IPS-18c (cell line): Measurements from ENCODE around the gene MLX.
"Not testable (repeated sequence)": the region's sequence is repeated elsewhere in the genome, so short reads cannot be mapped to it uniquely, and the experiment has no call there.

Experiments used
- H3K4me3 ChIP-seq: 2 replicates; pipeline ENCODE4 v1.7.0; 2013; ENCODE audit warnings: low read depth, mild to moderate bottlenecking, low read length, moderate library complexity; ENCODE audit not compliant: insufficient read depth
- H3K9me3 ChIP-seq: one replicate; pipeline ENCODE4 v1.6.1; 2013; ENCODE audit warnings: mild to moderate bottlenecking, low read length, moderate library complexity; ENCODE audit not compliant: control insufficient read depth, insufficient read depth

Gene MLX

DNA sequence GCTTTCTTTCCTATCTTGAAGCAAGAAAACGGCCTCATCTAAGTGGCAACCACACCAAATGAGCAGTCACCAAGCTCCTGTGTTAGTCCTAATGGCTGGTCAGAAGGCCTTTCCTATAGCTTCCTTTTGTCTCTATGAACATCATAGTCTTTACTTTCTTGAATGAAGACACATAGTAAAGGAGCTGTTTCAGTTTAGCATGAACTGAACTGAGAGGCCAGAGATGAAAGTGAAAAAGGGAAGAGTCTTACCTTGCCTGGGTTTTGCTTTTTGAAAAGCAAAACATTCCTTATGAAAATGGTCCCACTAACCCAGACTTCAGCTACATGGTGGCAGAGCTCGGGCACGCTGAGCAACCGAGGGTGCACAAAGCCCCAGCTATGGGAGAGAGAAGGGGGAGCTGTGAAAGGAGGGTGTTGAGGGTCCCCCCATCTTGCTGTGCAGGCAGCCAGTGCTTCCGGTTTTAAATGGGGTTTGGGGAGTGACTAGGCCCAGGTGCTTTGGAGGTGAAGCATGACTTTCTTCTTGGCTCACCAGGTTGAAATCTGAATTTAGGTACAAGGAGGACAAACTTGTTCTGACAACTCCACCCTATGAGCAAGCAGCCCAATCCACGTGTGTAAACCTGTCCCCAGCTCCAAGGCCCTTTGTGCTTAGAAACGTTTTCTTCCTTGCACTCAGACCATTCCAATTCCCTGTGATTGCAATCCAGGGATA is 19.8 kb downstream of the MLX start:
- H3K4me3 ChIP-seq: no peak overlapping the region
- H3K9me3 ChIP-seq: no peaks in the 10 kb centered on the region

DNA sequence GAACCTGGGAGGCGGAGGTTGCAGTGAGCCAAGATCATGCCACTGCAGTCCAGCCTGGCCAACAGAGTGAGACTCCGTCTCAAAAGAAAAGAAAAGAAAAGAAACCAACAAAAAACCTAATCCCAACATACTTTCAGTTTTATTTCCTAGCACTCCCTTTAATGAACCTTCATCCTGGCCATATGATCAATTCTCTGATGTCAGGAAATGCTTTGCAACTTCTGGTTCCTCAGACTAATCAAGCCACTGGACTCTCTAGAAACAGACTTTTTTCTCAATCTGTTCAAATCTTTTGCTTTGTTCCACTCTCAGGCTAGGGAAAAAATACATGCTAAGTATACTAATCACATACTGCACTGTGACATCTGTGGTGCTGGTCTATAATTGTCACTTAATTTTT is 24.0 kb downstream of the MLX start:
- H3K9me3 ChIP-seq: no peaks in the 10 kb centered on the region
- H3K4me3 ChIP-seq: no peak overlapping the region

DNA sequence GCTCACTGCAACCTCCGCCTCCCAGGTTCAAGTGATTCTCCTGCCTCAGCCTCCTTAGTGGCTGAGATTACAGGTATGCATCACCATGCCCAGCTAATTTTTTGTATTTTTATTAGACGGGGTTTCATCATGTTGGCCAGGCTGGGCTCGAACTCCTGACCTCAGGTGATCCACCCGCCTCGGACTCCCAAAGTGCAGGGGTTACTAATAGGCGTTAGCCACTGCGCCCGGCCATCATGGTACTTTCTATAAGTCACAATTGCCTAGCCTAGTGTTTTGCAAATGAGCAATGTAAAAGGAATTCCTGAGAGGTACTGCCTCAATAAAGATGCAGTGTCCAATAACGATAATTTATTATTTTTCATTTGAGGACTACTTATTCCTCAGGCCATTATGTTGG is 24.5 kb downstream of the MLX start:
- no peaks in the 10 kb centered on the region for H3K9me3 ChIP-seq
- no peak overlapping the region for H3K4me3 ChIP-seq

DNA sequence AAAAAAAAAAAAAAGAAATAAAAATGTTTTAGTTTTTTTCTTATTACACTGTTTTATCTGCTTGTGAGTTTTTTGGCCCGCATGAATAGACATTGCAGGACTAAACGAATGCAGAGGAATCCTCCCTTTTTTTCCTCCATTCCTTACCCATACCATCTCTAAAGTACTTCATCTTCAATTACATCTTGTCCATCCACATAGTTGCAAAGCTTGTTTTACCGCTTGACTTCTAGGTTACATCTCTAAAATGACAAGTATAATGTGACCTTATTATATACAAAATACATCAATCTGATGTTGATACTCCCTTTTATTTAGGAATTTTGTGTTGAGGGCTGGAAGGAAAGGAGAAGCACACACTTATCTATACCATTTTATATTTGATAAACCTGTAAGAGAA is 29.5 kb downstream of the MLX start:
- H3K9me3 ChIP-seq: no peaks in the 10 kb centered on the region

DNA sequence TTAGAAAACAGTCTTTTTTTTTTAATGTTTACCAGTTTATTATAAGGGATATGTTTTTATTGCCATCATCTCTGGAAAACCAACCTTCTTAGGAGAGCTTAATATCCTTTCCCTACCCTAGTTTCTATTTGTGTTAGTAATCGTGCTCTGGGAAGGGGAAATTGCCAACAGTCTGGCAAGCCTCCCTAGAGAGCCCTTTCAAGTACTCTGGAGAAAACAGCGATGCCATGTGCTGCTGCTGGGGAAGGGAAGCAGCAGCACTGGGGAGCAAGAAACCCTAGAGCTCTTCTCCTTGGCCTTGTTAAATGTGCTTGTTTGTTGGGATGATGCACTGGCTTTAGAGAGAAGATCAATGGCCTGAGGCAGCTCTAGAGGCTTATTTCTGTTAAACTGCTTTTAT is 32.0 kb downstream of the MLX start:
- no peak overlapping the region for H3K4me3 ChIP-seq
- no peaks in the 10 kb centered on the region for H3K9me3 ChIP-seq

More for the DNA sequence above, 29.5 kb downstream of the MLX start:
- H3K4me3 ChIP-seq: no peak overlapping the region

DNA sequence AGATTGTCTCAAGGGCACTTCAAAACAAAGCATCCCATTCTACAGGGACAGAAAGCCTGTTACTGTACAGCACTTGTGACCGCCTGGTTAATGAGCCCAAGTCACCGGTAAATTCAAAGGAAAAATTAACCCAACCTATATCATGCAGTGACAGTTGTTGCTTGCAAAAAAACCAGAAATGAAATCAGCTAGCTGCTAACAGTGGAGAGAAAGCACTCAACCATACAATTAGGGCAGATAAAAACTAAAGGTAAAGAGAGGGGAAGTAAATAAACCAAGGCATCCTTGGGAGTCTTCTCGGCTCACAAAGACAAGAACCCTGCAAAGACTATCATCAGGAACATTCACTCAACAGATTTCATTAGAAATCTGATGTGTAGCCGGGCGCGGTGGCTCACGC is 36.4 kb downstream of the MLX start:
- no peak overlapping the region for H3K4me3 ChIP-seq
- H3K9me3 ChIP-seq: no peaks in the 10 kb centered on the region

DNA sequence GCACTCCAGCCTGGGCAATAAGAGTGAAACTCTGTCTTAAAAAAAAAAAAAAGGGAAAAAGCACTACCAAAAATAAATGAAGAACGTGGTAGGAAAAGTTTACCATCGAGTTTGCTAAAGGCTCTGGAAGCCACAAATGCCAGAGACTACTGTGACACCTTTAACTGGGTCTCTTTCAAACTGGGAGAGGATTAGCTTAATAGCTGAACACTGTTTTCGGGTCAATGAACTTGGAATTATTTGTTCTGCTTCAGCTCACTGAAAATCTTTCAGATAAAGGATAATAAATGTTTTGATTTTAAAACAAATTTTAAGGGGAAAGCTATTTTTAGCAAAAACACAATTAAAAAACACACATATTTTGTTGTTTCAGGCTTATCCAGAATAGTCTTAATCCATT is 40.9 kb downstream of the MLX start:
- Histone ChIP-seq H3K9me3 (no peaks in the 10 kb centered on the region), H3K4me3 (peak overlapping the region; percentile 98; the same call in 1 of the 2 replicates)

DNA sequence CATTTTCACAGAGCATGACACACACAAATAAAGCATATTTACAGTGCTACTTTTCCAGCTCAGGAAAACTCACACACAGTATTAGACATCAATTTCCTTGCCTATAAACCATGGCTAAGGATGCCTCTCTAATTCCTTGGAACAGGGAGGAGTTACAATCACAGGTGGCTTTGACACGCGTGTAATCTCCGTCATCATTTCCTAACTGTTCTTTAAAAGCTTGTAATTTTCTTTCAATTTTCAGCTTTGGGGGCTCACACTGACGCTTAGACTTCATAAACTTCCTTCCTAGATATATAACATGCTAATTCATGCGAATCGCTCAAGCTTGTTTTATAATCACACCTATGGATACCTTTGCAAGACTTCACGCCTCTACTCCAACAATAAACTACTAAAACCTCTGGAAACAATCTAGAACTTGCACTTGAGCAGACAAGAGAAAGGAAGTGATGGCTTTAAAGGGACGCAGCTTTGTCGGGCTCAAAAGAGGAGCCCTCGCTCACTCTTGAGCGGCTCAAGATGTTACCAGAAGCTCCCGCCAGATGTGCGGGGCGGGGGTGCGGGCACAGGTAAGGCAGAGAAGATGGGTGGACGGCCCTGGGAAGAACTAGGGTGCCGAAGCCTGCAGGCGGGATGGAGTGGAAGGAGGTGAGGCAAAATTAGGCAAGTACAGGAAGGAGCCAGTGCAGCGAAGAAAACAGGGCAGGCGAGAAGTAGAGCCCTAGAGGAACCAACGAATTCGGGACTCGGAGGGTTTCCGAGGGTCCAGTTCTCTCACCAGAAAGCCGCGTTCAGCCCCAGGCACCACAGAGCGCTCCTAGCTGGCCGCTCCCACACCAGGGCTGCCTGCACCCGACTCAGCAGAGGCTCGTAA is 41.6 kb downstream of the MLX start:
- H3K4me3 ChIP-seq: peak overlapping the region; percentile 98
- H3K9me3 ChIP-seq: no peaks in the 10 kb centered on the region

DNA sequence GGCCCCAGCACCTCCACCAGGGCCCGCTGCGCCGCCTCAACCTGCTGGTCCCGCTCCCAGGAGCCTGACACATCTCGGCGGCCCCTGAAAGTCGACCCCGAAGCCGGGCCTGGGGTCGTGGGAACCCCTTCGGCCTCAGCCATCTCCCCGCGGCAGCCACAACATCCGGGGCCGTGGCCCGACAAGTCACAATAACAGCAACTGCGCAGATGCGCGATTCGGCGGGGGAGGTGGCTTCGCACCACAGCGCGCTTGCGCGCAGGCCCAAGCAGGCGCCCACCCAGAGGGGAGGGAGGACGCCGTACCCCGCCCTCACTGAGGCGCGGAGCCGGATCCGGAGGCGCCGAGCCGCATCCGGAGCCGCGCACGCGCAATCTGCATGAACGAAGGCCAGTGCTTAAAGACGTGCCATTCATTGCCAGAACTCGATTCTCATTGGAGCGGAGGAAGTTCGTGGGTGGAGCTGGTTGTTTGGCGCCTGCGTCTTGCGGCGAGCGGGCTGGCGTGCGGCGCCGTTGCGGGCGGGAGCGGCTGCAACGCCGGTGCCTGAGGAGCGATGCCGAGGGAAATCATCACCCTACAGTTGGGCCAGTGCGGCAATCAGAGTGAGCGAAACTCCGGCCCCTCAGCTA is 42.4 kb downstream of the MLX start, which contains the start of the genes RETREG3 and TUBG1:
Gene RETREG3, minus strand, starts transcription at position 193 of the 632 bp plus-strand sequence. Its CDS starts 50 bp downstream, at position 143.
Gene TUBG1, plus strand, starts transcription at position 502 of the 632 bp plus-strand sequence. Its CDS starts 55 bp downstream, at position 557.
- Histone ChIP-seq H3K9me3 (no peaks in the 10 kb centered on the region), H3K4me3 (peak within 1 kb of the TSS; percentile 98)

DNA sequence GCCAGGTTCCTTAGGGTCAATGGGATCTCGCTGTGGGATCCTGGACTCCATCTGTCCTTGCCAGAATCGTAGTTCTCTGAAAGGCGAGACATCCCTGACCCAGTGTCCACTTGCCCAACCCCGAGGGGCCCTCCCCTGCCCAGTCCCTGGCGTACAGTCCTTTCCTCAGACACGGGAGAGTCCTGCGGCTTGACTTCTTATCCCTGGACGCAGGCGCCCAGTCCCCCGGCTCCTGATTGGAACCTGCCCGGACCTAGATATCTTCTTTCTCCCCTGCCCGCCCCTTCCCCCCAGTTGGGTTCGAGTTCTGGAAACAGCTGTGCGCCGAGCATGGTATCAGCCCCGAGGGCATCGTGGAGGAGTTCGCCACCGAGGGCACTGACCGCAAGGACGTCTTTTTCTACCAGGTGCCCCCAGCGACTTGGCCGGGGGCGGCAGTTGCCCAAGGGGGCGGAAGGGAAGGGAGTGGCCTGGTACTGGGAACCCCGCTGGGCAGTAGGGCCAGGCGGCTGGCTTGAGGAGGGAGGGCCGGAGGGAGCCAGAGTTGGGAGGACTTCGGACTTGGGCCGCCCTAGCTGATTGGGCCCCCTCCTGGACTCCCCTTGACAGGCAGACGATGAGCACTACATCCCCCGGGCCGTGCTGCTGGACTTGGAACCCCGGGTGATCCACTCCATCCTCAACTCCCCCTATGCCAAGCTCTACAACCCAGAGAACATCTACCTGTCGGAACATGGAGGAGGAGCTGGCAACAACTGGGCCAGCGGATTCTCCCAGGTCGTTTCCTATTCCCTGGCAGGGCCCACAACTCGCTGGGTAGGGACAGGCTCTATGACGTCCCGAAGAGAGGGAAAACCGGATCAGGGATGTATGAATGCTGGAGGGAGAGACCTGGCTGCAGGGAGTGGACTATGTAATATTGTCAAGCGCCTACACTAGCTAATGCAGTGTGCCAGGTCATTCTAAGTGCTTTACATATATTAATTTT is 43.2 kb downstream of the MLX start:
- not testable (repeated sequence) for H3K9me3 ChIP-seq
- H3K4me3 ChIP-seq: peak overlapping the region; percentile 94

DNA sequence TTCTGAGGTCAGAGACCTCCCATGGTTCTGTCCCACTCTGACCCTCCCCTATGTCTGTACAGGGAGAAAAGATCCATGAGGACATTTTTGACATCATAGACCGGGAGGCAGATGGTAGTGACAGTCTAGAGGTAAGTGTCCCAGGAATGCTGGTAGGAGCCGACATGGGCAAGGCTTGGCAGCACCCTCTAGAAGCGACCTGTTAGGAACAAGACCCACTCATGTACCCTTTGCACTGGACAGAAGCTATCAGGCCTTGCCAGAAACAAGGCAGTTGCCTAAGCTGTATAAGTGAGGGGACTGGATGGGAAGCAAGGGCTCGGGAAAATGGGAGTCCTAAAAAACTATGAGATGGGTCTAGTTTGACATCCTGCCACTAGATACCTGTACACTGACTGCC is 45.1 kb downstream of the MLX start:
- H3K9me3 ChIP-seq: no peaks in the 10 kb centered on the region
- H3K4me3 ChIP-seq: no peak overlapping the region

DNA sequence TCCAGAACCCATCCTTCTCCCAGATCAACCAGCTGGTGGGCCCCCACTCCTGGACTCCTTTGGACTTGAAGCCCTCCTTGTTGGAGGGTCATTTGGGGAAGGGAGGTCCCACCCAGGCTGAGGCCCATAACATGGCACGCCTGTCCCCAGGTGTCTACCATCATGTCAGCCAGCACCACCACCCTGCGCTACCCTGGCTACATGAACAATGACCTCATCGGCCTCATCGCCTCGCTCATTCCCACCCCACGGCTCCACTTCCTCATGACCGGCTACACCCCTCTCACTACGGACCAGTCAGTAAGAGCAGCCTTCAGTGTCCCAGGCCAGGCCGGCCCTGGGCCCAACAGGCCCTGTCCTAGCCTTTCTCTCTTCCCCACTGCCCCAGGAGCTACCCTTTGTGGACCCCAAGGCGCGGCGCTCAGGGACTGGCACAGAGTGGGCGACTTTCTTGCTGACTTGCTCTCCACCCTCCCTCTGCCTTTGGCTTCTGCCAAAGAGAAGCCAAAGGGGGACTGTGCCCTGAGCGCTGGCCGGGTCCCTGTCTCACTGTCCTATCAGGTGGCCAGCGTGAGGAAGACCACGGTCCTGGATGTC is 46.9 kb downstream of the MLX start:
- H3K9me3 ChIP-seq: no peaks in the 10 kb centered on the region
- no peak overlapping the region for H3K4me3 ChIP-seq

DNA sequence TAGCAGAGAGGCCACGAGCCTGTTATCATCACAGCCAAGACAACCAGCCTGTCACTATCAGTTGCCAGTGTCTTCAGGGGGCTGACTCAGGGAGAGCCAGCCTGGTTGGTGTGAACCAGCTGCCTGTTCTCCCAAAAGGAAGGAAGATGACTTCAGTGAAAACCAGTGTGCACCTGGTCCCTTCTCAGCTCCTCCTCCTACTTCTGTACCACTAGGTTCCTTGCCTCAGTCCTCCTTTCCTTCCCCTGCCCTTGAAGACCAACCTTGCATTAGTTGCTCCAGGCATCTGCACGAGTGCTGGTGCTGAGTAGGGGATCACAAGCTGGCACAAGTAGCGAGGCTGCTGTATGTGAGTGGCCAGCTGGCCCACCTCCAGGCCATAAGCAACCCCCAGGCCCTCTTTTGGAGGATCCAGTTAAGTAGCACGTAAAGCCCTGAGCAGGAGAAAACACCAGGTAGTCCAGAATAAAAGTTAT is 51.1 kb downstream of the MLX start:
- no peaks in the 10 kb centered on the region for H3K9me3 ChIP-seq
- no peak overlapping the region for H3K4me3 ChIP-seq

DNA sequence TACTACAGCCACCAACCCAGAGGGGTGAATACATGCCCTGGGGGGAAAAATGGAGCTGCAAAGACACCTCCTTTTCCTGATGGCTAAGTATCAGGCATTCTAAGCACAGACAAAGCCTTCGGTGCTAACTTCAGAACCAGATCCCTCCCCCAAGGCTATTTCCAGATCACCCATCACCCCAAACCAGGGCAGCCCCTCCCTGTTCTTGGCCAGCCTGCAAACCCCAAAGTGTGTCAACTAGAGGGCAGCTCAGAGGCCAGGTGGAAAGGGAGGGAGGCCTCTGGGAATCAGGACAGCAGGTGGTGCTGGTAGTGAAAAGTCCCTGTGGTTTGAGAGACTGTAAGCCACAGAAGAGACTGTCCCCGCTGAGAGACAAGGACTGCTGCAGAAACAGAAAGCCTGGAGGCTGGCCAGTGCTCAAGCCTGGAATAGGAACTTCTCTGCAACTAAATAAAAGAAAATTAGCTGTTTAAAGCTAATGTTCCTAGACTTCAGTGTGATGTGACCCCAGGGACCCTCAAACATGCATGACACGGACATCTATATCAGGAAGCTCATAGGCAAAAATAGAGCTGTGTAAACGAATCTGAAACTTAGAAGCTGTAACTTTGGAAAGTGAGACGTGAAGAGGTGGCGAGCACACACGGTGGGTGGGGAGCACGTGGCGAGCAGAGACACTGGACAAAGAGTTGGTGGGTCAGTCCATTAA is 51.7 kb downstream of the MLX start:
- H3K4me3 ChIP-seq: no peak overlapping the region

DNA sequence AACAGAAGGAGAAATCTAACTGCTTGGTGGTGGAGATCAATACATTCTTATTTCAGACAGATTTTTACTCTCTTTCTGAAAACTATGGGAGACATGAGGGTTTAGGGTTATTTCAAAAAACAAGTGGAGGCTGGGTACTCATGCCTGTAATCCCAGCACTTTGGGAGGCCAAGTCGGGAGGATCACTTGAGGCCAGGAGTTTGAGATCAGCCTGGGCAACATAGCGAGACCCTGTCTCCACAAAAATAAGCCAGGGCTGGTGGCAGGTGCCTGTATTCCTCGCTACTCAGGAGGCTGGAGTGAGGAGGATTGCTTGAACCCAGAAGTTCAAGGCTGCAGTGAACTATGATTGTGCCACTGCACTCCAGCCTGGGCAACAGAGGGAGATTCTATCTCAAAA is 55.1 kb downstream of the MLX start:
- H3K4me3 ChIP-seq, H3K9me3 ChIP-seq: not testable (repeated sequence)

More for the DNA sequence above, 51.7 kb downstream of the MLX start:
- no peaks in the 10 kb centered on the region for H3K9me3 ChIP-seq
